Measurements from ENCODE around the gene KCNN2.

Gene KCNN2

GRCh38 chr5:114427204-114427603 is 65.3 kb downstream of the KCNN2 start:
- TF ChIP-seq, protein P1, sequence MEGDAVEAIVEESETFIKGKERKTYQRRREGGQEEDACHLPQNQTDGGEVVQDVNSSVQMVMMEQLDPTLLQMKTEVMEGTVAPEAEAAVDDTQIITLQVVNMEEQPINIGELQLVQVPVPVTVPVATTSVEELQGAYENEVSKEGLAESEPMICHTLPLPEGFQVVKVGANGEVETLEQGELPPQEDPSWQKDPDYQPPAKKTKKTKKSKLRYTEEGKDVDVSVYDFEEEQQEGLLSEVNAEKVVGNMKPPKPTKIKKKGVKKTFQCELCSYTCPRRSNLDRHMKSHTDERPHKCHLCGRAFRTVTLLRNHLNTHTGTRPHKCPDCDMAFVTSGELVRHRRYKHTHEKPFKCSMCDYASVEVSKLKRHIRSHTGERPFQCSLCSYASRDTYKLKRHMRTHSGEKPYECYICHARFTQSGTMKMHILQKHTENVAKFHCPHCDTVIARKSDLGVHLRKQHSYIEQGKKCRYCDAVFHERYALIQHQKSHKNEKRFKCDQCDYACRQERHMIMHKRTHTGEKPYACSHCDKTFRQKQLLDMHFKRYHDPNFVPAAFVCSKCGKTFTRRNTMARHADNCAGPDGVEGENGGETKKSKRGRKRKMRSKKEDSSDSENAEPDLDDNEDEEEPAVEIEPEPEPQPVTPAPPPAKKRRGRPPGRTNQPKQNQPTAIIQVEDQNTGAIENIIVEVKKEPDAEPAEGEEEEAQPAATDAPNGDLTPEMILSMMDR (IDR thresholded peaks at IDR 0.05) = no peak

GRCh38 chr5:114430532-114430931 is 68.7 kb downstream of the KCNN2 start:
- TF ChIP-seq, protein P1 (IDR thresholded peaks at IDR 0.05) = no peak

GRCh38 chr5:114434396-114435219 is 72.7 kb downstream of the KCNN2 start:
- TF ChIP-seq, protein P1 (IDR thresholded peaks at IDR 0.05) = no peak

- TF ChIP-seq, protein P1 (IDR thresholded peaks at IDR 0.05) = no peak
These were observed 73.3 kb downstream of the KCNN2 start for GRCh38 chr5:114435220-114435481.

GRCh38 chr5:114435885-114436299 is 74.0 kb downstream of the KCNN2 start:
- TF ChIP-seq, protein P1 (IDR thresholded peaks at IDR 0.05) = no peak

DNA sequence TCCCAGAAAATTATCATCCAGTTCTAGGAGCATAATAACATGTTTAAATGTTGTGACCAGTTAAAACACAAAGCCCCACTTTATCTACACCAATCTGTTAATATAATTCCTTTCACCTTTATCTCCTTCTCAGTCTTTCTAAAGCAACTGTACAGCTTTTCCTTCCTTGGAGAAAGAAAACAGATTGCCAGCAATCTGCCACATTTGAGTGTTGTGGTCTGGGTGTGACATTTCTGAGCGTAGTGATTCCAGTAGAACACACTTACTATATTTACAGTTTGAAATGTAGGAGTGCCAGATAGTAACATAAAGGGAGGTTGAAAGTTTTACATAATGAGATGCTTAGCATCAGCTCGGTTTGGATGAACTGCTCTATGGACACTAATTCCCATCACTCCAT is 76.1 kb downstream of the KCNN2 start:
- TF ChIP-seq, protein P1 (IDR thresholded peaks at IDR 0.05) = no peak

DNA sequence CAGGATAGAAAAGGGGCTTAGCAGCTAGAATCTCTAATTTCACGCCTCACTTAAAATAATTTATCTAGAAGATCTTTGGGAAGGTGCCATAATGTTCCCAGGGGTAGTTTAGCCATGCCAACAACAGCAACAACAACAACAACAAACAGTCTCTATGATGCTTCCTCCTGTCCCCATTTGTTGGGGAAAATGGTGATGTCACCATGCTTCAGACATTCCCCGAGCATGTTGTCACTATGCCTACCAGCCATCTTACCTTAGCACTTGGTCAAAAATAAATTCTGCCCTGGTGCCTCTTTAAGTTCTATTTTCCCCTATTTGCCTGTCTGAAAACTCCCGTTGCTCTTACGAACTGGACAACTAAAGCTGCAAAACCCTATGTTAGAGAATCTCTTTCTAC is 76.6 kb downstream of the KCNN2 start:
- TF ChIP-seq, protein P1 (IDR thresholded peaks at IDR 0.05) = no peak
